ENCODE results near the gene SSH3.

The SSH3 gene

DNA sequence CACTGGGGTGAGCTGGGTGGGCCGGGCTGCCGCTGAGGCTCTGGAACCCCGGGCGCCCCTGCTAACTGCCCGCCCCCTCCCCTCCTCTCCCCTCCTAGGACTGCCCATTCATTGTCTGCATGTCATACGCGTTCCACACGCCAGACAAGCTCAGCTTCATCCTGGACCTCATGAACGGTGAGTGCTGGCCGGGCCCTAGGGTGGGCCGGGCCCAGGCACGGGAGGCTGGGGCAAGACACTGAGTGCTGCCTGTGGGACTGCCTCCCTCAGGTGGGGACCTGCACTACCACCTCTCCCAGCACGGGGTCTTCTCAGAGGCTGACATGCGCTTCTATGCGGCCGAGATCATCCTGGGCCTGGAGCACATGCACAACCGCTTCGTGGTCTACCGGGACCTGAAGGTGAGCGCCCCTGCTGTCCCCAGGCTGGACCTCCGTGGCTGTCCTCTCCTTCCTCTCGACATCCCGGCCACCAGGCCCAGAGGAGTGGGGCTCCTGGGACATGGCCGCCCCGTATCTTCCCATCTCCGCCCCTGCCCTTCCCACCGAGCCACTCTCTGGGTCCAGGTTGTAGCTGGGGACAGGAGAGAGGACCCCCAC is 21.7 kb upstream of the SSH3 start:
- no peak for DNase-seq

DNA sequence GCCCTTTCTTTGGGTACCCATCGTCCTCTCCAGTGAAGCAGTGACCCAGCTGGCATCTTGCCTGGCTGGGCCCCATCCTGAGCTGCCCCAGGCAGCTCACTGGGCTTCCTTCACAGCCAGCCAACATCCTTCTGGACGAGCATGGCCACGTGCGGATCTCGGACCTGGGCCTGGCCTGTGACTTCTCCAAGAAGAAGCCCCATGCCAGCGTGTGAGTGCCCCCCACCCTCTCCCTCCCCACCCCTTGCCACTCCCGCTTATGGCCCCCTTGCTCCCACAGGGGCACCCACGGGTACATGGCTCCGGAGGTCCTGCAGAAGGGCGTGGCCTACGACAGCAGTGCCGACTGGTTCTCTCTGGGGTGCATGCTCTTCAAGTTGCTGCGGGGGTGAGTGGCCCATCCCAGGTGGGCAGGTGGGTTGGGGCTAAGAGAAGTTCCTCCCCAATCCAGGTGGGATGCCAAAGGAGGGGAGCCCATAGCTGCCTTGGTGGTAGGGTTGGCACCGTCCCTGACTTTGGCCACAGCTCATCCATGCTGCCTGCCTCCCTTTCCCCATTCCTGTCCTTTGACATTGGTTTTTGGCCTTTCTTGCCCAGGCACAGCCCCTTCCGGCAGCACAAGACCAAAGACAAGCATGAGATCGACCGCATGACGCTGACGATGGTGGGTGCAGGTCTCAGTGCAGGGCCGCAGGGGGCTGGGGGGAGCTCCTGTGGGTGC is 21.0 kb upstream of the SSH3 start:
- DNase-seq = no peak

DNA sequence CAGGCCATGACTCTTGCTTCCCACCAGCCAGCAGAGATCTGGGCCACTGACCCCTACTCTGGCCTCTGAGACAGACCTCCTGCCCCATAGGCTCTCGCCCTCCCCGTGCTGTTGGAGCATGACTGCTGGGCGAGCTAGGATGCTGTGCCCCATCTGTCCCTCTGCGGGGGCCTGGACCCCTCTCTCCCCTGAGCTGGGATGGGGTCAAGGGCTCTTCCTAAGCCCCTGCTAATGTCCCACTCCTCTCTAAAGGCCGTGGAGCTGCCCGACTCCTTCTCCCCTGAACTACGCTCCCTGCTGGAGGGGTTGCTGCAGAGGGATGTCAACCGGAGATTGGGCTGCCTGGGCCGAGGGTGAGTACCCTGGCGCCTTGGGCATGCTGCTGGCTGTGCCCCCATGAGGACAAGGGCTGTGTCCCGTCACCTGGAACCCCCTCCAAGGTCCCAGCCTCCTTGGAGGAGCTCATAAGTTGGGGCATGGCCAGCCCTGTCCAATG is 20.4 kb upstream of the SSH3 start:
- no peak for DNase-seq

DNA sequence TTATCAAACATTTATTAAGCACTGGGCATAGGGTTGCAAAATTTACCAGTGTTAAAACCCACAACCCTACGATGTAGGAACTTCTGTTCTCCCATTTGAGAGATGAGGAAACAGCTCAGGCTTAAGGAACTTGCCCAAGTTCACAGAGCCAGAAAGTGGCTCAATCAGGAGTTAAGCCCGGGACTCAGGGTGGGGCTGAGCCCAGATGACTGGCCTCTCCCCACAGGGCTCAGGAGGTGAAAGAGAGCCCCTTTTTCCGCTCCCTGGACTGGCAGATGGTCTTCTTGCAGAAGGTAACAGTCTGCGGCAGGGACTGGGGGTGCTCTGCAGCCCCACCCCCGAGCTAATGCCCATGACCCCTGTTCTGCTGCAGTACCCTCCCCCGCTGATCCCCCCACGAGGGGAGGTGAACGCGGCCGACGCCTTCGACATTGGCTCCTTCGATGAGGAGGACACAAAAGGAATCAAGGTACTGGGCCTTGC is 19.8 kb upstream of the SSH3 start:
- peak; percentile 75 for DNase-seq

DNA sequence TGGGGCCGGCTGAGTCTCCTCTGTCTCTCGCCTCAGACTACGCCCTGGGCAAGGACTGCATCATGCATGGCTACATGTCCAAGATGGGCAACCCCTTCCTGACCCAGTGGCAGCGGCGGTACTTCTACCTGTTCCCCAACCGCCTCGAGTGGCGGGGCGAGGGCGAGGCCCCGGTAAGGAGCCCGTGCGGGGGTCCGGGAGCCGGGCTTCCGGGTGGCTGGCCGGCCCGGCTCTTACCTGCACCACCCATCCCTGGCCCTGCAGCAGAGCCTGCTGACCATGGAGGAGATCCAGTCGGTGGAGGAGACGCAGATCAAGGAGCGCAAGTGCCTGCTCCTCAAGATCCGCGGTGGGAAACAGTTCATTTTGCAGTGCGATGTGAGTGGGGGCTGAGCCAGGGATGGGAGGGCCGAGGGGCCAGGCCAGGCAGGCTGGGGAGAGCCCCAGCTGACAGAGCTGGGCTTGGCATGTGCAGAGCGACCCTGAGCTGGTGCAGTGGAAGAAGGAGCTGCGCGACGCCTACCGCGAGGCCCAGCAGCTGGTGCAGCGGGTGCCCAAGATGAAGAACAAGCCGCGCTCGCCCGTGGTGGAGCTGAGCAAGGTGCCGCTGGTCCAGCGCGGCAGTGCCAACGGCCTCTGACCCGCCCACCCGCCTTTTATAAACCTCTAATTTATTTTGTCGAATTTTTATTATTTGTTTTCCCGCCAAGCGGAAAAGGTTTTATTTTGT is 18.4 kb upstream of the SSH3 start:
- DNase-seq = no peak

DNA sequence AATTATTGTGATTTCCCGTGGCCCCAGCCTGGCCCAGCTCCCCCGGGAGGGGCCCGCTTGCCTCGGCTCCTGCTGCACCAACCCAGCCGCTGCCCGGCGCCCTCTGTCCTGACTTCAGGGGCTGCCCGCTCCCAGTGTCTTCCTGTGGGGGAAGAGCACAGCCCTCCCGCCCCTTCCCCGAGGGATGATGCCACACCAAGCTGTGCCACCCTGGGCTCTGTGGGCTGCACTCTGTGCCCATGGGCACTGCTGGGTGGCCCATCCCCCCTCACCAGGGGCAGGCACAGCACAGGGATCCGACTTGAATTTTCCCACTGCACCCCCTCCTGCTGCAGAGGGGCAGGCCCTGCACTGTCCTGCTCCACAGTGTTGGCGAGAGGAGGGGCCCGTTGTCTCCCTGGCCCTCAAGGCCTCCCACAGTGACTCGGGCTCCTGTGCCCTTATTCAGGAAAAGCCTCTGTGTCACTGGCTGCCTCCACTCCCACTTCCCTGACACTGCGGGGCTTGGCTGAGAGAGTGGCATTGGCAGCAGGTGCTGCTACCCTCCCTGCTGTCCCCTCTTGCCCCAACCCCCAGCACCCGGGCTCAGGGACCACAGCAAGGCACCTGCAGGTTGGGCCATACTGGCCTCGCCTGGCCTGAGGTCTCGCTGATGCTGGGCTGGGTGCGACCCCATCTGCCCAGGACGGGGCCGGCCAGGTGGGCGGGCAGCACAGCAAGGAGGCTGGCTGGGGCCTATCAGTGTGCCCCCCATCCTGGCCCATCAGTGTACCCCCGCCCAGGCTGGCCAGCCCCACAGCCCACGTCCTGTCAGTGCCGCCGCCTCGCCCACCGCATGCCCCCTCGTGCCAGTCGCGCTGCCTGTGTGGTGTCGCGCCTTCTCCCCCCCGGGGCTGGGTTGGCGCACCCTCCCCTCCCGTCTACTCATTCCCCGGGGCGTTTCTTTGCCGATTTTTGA is 17.5 kb upstream of the SSH3 start:
- DNase-seq = no peak

DNA sequence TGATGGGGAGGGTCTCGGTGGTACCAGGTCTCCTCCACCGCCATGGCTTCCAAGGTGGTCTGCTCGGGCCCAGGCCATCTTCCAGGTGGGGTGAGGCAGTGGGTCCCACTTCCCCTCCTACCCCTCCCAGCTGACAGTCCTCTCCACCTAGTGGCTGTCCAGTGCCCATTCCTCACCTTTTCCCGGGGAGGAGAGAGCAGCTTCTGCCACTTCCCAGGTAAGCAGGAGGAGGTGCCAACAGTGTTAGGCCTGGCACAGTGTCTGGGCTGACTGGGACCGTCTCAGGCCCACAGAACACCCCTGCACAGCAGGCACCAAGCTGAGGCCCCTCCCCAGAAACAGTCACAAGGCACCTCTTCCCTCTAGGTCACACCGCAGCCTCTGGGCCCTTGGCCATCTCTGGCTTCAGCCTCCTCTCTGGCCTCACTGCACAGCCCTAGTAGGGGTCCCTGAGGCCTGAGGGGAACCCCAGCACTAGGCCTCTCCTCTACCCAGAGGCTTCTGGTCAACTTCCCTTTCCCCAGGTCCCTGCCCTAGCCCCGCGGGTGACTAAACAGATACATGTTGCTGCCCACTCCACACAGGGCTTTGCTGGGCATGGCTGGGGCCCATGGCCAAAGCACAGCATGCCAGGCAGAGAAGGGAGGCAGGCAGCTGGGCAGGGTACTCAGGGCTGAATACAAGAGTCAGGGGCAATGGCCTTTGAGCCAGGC is 16.6 kb upstream of the SSH3 start:
- DNase-seq = no peak

DNA sequence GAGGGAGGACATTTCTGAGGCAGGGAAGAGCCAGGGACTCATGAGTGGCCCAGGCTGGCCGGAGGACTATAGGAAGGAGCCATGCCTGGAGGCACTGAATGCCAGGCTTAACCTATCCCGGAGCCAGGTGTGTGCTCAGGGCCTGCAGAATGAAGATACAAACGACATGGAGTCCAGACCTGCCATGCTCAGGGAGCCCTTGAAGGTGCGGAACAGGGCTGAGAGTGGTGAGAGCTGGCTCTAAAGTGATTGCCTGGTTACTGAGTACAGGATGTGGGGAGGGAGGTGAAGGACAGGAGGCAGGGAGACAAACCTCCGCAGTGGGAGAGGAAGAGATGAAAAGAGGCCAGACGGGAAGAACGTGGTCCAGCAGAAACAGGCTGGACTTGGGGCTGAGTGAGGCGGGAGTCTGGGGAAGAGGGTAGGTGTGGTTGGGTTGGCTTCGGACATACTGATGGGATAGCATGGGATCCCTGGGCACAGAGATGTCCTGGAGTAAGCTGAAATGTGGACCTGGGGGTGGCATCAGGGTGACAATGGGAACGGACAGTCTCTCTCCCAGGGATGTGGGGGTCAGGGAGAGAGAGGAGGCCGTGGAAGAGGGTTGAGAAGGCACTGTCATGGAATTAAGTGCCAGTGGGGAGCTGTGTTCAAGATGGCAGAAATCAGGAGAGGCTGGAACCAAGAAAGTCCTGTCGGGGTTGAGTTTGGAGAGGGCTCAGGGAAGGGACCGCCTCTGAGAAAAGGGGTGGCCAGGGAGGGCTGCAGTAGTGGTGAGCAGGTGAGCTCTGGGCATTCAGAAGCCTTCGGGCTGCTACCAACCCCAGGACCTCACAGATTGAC is 15.8 kb upstream of the SSH3 start:
- no peak for DNase-seq

DNA sequence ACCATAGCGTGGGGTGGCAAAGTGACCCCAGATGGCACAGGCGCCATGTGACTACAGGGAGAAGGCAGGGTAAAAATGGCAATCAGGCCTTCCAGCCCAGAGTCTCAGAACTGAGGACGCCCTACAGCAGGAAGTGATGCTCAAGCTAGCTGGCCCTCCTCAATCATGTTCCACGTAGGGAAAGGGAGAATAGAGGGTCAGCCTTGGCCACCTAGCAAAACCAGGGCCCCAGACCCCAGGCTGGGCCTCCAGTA is 15.2 kb upstream of the SSH3 start:
- no peak for DNase-seq

DNA sequence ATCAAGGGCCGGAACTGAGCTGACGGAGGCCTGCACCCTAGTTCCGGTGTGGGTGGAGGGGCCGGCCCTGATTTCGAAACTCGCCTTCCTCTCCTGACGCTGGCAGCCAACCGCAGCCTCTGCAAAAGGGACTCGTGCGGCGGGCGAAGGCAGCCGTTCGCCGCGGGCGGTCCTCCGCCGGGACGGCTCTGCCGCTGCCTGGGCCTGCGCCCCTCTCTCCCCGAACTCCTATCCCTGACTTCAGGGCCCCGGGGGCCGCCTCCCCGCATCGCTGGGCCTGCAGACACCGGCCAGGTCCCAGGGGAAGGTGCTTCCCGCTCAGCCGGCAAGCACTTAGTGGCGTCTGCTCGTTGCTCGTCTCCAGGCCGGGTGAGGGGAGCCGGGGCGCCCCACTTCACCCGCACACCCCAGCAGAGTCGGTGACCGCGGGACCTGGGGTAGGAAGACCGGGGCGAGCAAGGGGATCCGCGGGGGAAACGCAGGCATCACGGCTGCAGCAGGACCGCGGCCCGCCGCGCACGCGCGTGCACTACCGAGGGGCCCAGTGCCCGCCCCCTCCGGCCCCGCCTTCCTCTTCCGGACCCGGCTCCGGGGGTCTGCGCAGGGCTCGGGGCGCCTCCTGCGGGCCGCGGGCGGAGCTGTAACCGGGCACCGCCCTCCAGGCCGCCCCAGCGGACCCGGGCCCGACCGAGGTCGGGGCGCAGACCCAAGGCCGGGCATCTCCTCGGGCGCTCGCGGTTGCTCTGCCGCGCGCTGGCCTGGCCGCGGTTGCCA is 14.7 kb upstream of the SSH3 start:
- DNase-seq = peak; percentile 91

DNA sequence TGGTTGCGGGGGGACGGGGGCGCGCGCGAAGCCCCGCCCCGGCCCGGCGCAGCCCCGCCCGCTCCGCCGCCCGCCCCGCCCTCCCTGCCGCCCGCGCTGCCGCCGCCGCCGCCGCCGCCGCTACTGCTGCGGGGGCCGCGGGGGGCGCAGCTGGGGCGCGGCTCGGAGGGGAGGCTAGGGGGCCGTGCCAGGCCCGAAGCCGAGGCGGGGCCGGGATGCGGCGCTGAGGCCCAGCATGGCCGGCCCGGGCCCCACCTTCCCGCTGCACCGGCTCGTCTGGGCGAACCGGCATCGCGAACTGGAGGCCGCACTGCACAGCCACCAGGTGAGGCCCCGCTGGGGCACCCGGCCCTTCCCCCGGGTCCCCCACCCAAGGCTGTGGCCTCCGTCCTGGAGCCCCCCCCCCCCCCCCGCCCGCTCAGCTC is 14.1 kb upstream of the SSH3 start, which contains the start of gene ANKRD13D:
ANKRD13D (plus strand) TSS at position 78 of the 425 bp plus-strand sequence; CDS start at position 236, 158 bp downstream.
- no peak for DNase-seq

DNA sequence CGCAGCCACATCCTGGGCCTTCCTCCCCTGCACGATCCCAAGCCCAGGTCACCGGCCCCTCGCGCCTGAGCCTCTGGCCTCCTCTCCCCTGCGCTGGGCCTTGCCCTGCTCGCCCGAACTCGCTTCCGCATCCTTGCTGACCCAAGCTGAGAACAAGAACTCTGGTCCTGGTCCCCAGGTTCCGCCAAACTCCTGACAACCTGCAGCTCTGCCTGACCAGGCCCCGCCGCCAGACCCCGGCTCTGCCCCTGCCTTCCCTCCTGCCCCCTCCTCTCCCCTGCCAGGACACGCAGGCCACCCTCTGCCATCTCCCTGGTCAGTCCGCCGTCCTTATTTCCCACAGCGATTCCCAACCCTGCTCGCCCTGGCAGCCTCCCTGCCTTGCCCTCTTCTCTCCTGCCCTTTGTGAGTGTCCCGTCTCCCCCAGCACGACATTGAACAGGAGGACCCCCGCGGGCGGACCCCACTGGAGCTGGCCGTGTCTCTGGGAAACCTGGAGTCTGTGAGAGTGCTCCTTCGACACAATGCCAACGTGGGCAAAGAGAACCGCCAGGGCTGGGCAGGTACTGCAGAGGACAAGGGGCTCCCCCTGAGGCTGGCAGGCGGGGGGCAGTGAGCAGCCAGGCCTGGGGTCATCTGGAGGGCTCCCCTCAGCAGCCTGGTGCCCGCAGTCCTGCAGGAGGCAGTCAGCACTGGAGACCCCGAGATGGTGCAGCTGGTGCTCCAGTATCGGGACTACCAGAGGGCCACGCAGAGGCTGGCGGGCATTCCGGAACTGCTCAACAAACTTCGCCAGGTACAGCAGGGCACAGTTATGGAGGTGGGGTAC is 13.5 kb upstream of the SSH3 start:
- no peak for DNase-seq

DNA sequence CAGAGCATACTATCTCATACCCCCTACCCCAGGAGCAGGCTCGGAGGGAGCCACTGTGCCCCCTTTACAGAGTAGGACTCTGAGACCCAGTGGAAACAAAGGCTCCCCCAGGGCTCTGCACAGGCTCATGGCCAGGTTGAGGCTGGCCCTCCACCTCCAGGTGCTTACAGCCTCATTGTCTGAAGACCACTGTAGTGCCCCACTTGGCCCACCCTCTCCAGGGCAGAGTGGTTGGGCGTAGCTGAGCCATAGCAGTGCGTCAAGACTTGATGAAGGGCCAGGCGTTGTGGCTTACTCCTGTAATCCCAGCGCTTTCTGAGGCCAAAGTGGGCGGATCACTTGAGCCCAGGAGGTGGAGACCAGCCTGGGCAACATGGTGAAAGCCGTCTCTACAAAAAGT is 12.5 kb upstream of the SSH3 start:
- no peak for DNase-seq

DNA sequence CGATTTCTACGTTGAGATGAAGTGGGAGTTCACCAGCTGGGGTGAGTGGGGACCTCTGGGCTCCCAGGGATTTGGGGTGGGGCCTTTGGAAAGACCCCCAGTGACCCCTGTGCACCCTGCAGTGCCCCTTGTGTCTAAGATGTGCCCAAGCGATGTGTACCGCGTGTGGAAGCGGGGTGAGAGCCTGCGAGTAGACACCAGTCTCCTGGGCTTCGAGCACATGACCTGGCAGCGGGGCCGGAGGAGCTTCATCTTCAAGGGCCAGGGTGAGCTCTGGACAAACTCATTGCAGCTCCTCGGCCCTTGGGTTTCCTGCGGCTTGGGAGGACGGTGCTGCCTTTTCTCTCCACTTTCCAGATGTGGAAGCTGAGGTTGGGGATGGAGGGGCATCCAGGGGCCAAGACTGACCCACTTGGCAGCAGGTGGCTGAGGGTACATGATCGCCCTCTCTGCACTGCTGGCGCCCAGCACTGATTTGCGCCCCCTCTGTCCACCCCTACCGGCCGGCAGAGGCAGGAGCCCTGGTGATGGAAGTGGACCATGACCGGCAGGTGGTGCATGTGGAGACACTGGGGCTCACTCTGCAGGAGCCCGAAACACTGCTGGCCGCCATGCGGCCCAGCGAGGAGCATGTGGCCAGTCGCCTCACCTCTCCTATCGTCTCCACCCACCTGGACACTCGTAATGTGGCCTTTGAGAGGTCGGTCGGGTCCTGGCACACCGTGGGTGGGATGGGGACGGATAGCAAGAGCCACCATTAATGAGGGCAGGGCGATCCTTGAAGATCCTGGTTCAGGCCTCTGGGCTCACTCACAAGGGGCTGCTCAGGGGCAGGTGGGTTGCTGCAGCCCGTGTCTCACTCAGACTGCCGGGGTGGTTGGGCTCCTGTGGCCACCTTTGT is 11.6 kb upstream of the SSH3 start:
- no peak for DNase-seq

DNA sequence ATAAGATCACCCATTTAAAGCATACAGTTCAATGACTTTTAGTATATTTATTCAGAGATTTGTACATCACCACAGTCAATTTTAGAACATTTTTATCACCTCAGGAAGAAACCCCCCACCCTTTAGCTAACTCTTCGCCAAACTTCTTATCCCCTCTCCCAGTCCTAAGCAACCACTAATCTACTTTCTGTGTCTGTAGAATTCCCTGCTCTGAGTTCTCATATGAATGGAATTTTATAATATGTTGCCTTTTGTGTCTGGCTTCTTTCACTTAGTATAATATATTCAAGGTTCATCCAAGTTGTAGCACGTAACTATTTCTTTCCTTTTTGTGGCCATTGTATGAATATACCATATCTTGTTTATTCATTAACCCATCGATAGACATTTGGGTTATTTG is 10.7 kb upstream of the SSH3 start:
- DNase-seq = no peak

DNA sequence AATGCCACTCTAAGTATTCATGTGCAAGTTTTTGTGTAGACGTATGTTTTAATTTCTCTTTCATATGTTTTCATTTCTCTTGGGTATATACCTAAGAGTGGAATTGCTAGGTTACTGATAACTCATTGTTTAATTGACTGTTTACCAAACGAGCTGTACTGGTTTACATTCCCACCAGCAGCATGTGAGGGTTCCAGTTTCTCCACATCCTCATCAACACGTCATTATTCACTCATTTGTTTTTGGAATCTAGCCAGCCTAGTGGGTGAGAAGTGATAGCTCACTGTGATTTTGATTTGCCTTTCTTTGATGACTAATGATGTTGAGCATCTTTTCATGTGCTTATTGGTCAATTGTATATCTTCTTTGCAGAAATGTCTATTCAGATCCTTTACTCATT is 10.2 kb upstream of the SSH3 start:
- DNase-seq = no peak

DNA sequence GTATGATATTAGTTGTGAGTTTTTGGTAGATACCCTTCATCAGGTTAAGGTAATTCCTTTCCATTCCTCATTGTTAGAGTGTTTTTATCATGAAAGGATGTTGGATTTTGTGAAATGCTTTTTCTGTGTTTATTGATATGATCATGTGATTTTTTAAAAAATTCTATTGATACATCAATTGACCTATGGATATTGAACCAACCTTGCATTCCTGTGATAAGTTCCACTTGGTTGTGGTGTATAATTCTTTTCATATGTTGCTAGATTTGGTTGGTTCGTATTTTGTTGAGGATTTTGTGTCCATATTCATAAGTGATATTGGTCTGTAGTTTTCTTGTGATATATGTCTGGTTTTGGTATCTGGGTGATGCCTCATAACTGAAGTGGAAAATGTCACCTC is 7.5 kb upstream of the SSH3 start:
- no peak for DNase-seq

DNA sequence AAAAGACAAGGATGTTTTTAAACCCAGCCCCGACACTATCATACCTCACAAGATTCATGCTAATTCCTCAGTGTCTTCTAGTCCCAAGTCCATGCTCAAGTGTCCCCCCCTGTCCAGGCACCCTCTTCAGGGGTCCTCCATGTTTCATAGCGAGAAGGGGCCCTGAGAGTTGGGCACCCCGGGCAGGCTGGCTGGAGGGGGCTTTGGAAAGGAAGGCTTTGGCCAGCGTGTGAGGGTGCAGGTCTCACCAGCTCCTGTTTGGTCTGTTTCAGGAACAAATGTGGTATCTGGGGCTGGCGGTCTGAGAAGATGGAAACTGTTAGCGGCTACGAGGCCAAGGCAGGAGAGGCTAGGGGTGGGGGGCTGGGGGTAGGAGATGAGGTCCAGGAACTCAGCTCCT is 4.5 kb upstream of the SSH3 start:
- DNase-seq = no peak

All from SIG-M5 (cell line).